Body of pancreas (tissue), 4 donors: ENCODE data around the gene TUBA1A. TPM values are rescaled to one million over a fixed set of nuclear protein-coding genes. Genes with fewer than 3 reads are reported as not detected.
"Not testable (repeated sequence)": the region's sequence is repeated elsewhere in the genome, so short reads cannot be mapped to it uniquely, and the experiment has no call there.

Source experiments
- ATAC-seq: fragments of 150-250 bp; one replicate; pipeline ENCODE4 v1.9.1; 2016
- DNase-seq, 4 donors: peaks; one replicate each; pipeline ENCODE4 v3.0.0-alpha.2; 2019
- H3K27ac ChIP-seq, 4 donors: fragments of 200-600 bp; sonication (generic); 1 replicate in 3 of 4; 2 replicates in 1 of 4; pipeline versions ENCODE4 v1.5.1 to v1.6.1; 2016 to 2019; ENCODE audit warnings: mild to moderate bottlenecking in 1 of 4, mixed read lengths in 1 of 4, moderate library complexity in 1 of 4
- H3K27me3 ChIP-seq, 2 donors: fragments of 200-600 bp; sonication (generic); one replicate each; pipeline ENCODE4 v1.6.0; 2016; ENCODE audit warnings: mild to moderate bottlenecking in 1 of 2
- H3K36me3 ChIP-seq, 2 donors: fragments of 200-600 bp; sonication (generic); replicated peaks in 1 of 2; 2 replicates each; pipeline ENCODE4 v1.5.1; 2016; ENCODE audit warnings: low read depth in 2 of 2; ENCODE audit not compliant: insufficient read depth in 1 of 2
- H3K4me1 ChIP-seq: fragments of 200-600 bp; sonication (generic); one replicate; pipeline ENCODE4 v1.6.0; 2016
- H3K4me3 ChIP-seq, 2 donors: fragments of 200-600 bp; sonication (generic); 1 replicate in 1 of 2; 2 replicates in 1 of 2; pipeline ENCODE4 v1.5.1; 2016 to 2019
- H3K9me3 ChIP-seq, 3 donors: fragments of 200-600 bp; sonication (generic); 1 replicate in 2 of 3; 2 replicates in 1 of 3; pipeline ENCODE4 v1.5.1; 2016
- CTCF ChIP-seq, 7 experiments: fragments of 450-650 bp in 4 of 7; fragments of 200-600 bp in 3 of 7; sonication (generic) in 3 of 7; IDR thresholded peaks; one replicate each; pipeline ENCODE4 v1.5.1; 2016 to 2019; ENCODE audit warnings: antibody characterized with exemption in 7 of 7
- POLR2A ChIP-seq, 3 donors: fragments of 450-650 bp; IDR thresholded peaks; one replicate each; pipeline ENCODE4 v1.6.1; 2016; ENCODE audit warnings: antibody characterized with exemption in 3 of 3, mild to moderate bottlenecking in 2 of 3
- WGBS, 2 donors: methylation state at CpG; one replicate each; pipeline ENCODE4 v1.1.5; 2017; 5-methylcytosine and 5-hydroxymethylcytosine counted together
- intact Hi-C: fragments of 100-400 bp; cut with DNase I; formaldehyde crosslinking; loops from one replicate; pipeline ENCODE4 v1.15.1; 2023
- total RNA-seq, 2 donors: library from RNA; depleted of rRNA; stranded (reverse); fragments of >200 nt; gene quantifications; one replicate each; pipeline ENCODE4 v1.1.0, GENCODE V29; 2016

The TUBA1A gene
- total RNA-seq, 2 donors from 2014 or later = 36.6 to 44.5 TPM

- Histone ChIP-seq H3K9me3 (no peaks in the 10 kb centered on the region), H3K27me3 (no peaks in the 10 kb centered on the region), H3K36me3 (no peaks in the 10 kb centered on the region), H3K4me1 (peaks cover 14% of the 10 kb centered on the region), H3K4me3 (no peak overlapping the region), H3K27ac (no peak overlapping the region)
- intact Hi-C loops = no loop called here
- DNase-seq (peak in 1 of 4 donors; percentile 39), ATAC-seq (no peak)
- 64% methylated on average over 11 of the region's 11 CpGs for WGBS, 2 donors
- no peak for TF ChIP-seq CTCF (IDR thresholded peaks at IDR 0.05)
- no peak for TF ChIP-seq POLR2A (IDR thresholded peaks at IDR 0.05)
Measured at GRCh38 chr12:49198431-49199155, 9.7 kb upstream of the TUBA1A start.

DNA sequence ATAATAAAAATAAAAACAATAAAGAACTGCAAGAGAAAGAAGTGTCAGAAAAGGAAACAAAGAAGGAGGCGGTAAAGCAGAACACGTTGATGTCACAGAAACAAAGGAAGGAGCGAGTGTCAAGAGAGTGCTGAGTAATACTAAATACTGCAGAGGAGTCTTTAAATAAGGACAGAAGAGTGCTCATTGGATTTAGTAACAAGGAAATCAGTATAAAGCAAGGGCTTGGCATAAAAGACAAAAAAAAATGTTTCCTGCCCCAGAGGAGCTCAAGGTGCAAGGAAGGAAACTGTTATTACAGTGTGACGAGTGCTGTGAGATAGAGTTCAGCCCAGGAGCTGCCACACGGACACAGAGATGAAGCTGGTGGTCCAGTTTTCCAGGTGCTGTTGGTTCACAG is 8.4 kb upstream of the TUBA1A start:
- Histone ChIP-seq H3K36me3 (no peaks in the 10 kb centered on the region), H3K9me3 (no peaks in the 10 kb centered on the region), H3K27me3 (no peaks in the 10 kb centered on the region), H3K4me1 (peaks cover 14% of the 10 kb centered on the region), H3K4me3 (no peak overlapping the region), H3K27ac (no peak overlapping the region)
- DNase-seq = no peak
- intact Hi-C loops = no loop called here
- TF ChIP-seq POLR2A (IDR thresholded peaks at IDR 0.05) (no peak), CTCF (IDR thresholded peaks at IDR 0.05) (no peak)
- no peak for ATAC-seq
- 65 to 67% methylated on average over 5 of the region's 5 CpGs for WGBS, 2 donors

DNA sequence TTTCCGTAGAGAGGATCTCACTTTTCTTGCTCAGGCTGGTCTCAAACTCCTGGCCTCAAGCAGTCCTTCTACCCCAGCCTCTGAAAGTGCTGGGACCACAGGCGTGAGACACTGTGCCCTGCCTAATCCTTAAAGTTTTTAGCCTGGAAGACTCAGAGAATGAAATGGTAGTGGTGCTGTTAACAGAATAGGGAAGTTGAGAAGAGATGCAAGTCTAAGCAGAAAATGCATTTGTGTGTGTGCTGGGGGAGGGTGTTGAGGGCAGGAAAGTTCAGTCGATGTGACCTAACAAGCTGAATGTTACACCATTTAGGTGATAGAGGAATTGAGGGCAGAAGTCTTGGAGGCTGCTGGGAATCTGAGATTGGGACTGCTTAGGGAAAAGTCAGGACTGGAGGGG is 6.9 kb upstream of the TUBA1A start:
- Histone ChIP-seq H3K36me3 (no peaks in the 10 kb centered on the region), H3K27ac (peak overlapping the region in 1 of 4 donors; percentile 23), H3K9me3 (peaks cover 0 to 3% (median 0%) of the 10 kb centered on the region in 3 donors), H3K4me3 (no peak overlapping the region), H3K27me3 (no peaks in the 10 kb centered on the region), H3K4me1 (no peaks in the 10 kb centered on the region)
- TF ChIP-seq POLR2A (IDR thresholded peaks at IDR 0.05) (no peak), CTCF (IDR thresholded peaks at IDR 0.05) (no peak)
- ATAC-seq (no peak), DNase-seq (peak in 1 of 4 donors; percentile 28)
- intact Hi-C loops = no loop called here
- 67 to 74% methylated on average over 3 of the region's 3 CpGs for WGBS, 2 donors

DNA sequence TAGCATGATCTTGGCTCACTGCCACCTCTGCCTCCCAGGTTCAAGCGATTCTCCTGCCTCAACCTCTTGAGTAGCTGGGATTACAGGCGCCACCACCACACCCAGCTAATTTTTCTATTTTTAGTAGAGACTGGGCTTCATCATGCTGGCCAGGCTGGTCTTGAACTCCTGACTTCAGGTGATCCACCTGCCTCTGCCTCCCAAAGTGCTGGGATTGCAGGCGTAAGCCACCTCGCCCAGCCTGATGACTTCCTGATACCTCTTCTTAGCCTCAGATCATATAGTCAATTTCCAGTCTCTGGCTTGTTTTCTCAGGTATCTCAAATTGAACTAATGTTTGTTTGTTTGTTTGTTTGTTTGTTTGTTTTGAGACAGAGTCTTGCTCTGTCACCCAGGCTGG is 4.9 kb upstream of the TUBA1A start:
- intact Hi-C loops, H3K9me3 ChIP-seq, ATAC-seq, H3K4me1 ChIP-seq, H3K27ac ChIP-seq, DNase-seq, H3K36me3 ChIP-seq, H3K27me3 ChIP-seq, H3K4me3 ChIP-seq: not testable (repeated sequence)
- WGBS, 2 donors = 78 to 90% methylated on average over 4 of the region's 4 CpGs

DNA sequence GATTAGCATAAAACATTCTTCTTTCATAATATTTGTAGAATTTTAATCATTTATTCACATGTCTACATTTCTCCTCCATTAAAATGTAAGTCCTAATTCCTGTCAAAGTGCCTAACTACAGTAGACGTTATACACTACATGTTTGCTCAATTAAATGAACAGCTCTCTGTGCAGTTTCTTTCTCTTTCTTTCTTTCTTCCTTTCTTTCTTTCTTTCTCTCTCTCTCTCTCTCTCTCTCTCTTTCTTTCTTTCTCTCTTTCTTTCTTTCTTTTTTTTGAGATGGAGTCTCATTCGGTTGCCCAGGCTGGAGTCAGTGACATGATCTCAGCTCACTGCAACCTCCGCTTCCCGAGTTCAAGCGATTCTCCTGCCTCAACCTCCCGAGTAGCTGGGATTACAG is 2.6 kb upstream of the TUBA1A start:
- 78 to 83% methylated on average over 6 of the region's 6 CpGs for WGBS, 2 donors
- H3K9me3 ChIP-seq, H3K4me1 ChIP-seq, intact Hi-C loops, H3K27me3 ChIP-seq, DNase-seq, ATAC-seq, H3K4me3 ChIP-seq, H3K36me3 ChIP-seq, H3K27ac ChIP-seq: not testable (repeated sequence)

- Histone ChIP-seq H3K27me3 (no peaks in the 10 kb centered on the region), H3K4me3 (no peak overlapping the region), H3K36me3 (peaks cover 0 to 2% of the 10 kb centered on the region in 2 donors), H3K9me3 (peaks cover 0 to 3% (median 0%) of the 10 kb centered on the region in 3 donors), H3K4me1 (peaks cover 5% of the 10 kb centered on the region), H3K27ac (no peak overlapping the region)
- no peak for TF ChIP-seq CTCF (IDR thresholded peaks at IDR 0.05)
- TF ChIP-seq POLR2A (IDR thresholded peaks at IDR 0.05) = no peak
- no peak for ATAC-seq
- 64 to 65% methylated on average over 3 of the region's 3 CpGs for WGBS, 2 donors
- no peak for DNase-seq
- intact Hi-C loops = no loop called here
Measured at GRCh38 chr12:49190974-49191373, 2.1 kb upstream of the TUBA1A start.
